H9 (cell line): ENCODE data around the gene NAPA. TPM values are rescaled to one million over a fixed set of nuclear protein-coding genes. Genes with fewer than 3 reads are reported as not detected.
A peak's percentile ranks its signal among the peaks of the same experiment; 100 is the strongest.

Source experiments
- DNase-seq: peaks from one replicate; pipeline ENCODE4 v3.0.0-alpha.2; 2017
- H2AFZ ChIP-seq: one replicate; pipeline ENCODE4 v1.6.1; 2013; ENCODE audit warnings: mild to moderate bottlenecking, low read length, control low read depth, moderate library complexity
- H2AK5ac ChIP-seq: 2 replicates; pipeline ENCODE4 v1.6.1; 2013; ENCODE audit warnings: low read length, control low read depth, mixed read lengths; ENCODE audit not compliant: insufficient read length
- H2BK120ac ChIP-seq: one replicate; pipeline ENCODE4 v1.6.1; 2013; ENCODE audit warnings: low read depth, mild to moderate bottlenecking, low read length, control low read depth, inconsistent platforms; ENCODE audit not compliant: poor library complexity, severe bottlenecking
- H2BK12ac ChIP-seq: 2 replicates; pipeline ENCODE4 v1.6.1; 2013; ENCODE audit warnings: low read length, control low read depth, mixed read lengths, low read depth; ENCODE audit not compliant: insufficient read length
- H2BK15ac ChIP-seq: 2 replicates; pipeline ENCODE4 v1.6.1; 2013; ENCODE audit warnings: low read depth, low read length, control low read depth
- H2BK20ac ChIP-seq: one replicate; pipeline ENCODE4 v1.6.1; 2013; ENCODE audit warnings: low read depth, mild to moderate bottlenecking, low read length, control low read depth, inconsistent platforms; ENCODE audit not compliant: poor library complexity, severe bottlenecking
- H2BK5ac ChIP-seq: 2 replicates; pipeline ENCODE4 v1.6.1; 2013; ENCODE audit warnings: low read length, control low read depth, mixed read lengths; ENCODE audit not compliant: insufficient read length
- H3K14ac ChIP-seq: 2 replicates; pipeline ENCODE4 v1.6.1; 2013; ENCODE audit warnings: low read length, control low read depth; ENCODE audit not compliant: insufficient read depth
- H3K18ac ChIP-seq: 2 replicates; pipeline ENCODE4 v1.6.1; 2013; ENCODE audit warnings: low read depth, mild to moderate bottlenecking, mixed read lengths, low read length, control low read depth; ENCODE audit not compliant: insufficient read length
- H3K23ac ChIP-seq: 2 replicates; pipeline ENCODE4 v1.6.1; 2013; ENCODE audit warnings: low read length, control low read depth, mixed read lengths, low read depth; ENCODE audit not compliant: insufficient read length
- H3K23me2 ChIP-seq: 2 replicates; pipeline ENCODE4 v1.6.1; 2013; ENCODE audit warnings: low read depth, mild to moderate bottlenecking, mixed read lengths, low read length, control low read depth; ENCODE audit not compliant: insufficient read length, poor library complexity, severe bottlenecking
- H3K27ac ChIP-seq: 2 replicates; pipeline ENCODE4 v1.5.1; 2013; ENCODE audit warnings: low read length, control low read depth, mixed read lengths, low read depth; ENCODE audit not compliant: insufficient read length
- H3K27me3 ChIP-seq: 2 replicates; pipeline ENCODE4 v1.6.1; 2013; ENCODE audit warnings: low read length, control low read depth, inconsistent platforms; ENCODE audit not compliant: insufficient read depth
- H3K4ac ChIP-seq: 2 replicates; pipeline ENCODE4 v1.6.1; 2013; ENCODE audit warnings: low read depth, mild to moderate bottlenecking, control low read depth, inconsistent platforms, low read length, moderate library complexity
- H3K4me1 ChIP-seq: 2 replicates; pipeline ENCODE4 v1.6.1; 2013; ENCODE audit warnings: low read length, control low read depth, inconsistent platforms; ENCODE audit not compliant: insufficient read depth
- H3K4me2 ChIP-seq: 2 replicates; pipeline ENCODE4 v1.6.1; 2013; ENCODE audit warnings: low read length, control low read depth, mixed read lengths; ENCODE audit not compliant: insufficient read length, insufficient read depth
- H3K56ac ChIP-seq: 2 replicates; pipeline ENCODE4 v1.6.1; 2013; ENCODE audit warnings: low read depth, mild to moderate bottlenecking, mixed read lengths, low read length, control low read depth; ENCODE audit not compliant: insufficient read length
- H3K79me1 ChIP-seq: 2 replicates; pipeline ENCODE4 v1.6.1; 2013; ENCODE audit warnings: low read depth, mild to moderate bottlenecking, moderate library complexity, low read length, control low read depth, inconsistent platforms; ENCODE audit not compliant: insufficient read depth, poor library complexity, severe bottlenecking
- H3K79me2 ChIP-seq: 2 replicates; pipeline ENCODE4 v1.6.1; 2013; ENCODE audit warnings: low read length, control low read depth, inconsistent platforms; ENCODE audit not compliant: insufficient read depth
- H3K9ac ChIP-seq: 2 replicates; pipeline ENCODE4 v1.6.1; 2013; ENCODE audit warnings: low read length, control low read depth, mixed read lengths; ENCODE audit not compliant: insufficient read length; ENCODE audit errors: extremely low read depth
- H3K9me3 ChIP-seq: one replicate; pipeline ENCODE4 v1.6.1; 2013; ENCODE audit warnings: low read depth, low read length, inconsistent platforms; ENCODE audit not compliant: control insufficient read depth
- H3T11ph ChIP-seq: one replicate; pipeline ENCODE4 v1.6.1; 2013; ENCODE audit warnings: mild to moderate bottlenecking, low read length, control low read depth, inconsistent platforms
- H4K20me1 ChIP-seq: one replicate; pipeline ENCODE4 v1.6.1; 2013; ENCODE audit not compliant: control insufficient read depth, insufficient read length, insufficient read depth
- H4K5ac ChIP-seq: 2 replicates; pipeline ENCODE4 v1.6.1; 2013; ENCODE audit warnings: low read depth, mild to moderate bottlenecking, mixed read lengths, low read length, control low read depth; ENCODE audit not compliant: insufficient read length
- H4K8ac ChIP-seq: replicated peaks from 2 replicates; pipeline ENCODE4 v1.6.1; 2013; ENCODE audit warnings: low read length, control low read depth, mixed read lengths, low read depth; ENCODE audit not compliant: insufficient read length
- H4K91ac ChIP-seq: 2 replicates; pipeline ENCODE4 v1.6.1; 2013; ENCODE audit warnings: low read depth, mild to moderate bottlenecking, moderate library complexity, mixed read lengths, low read length, control low read depth; ENCODE audit not compliant: insufficient read length
- H3K27ac Mint-ChIP-seq, 3 experiments: 2 replicates in 2 of 3; 3 replicates in 1 of 3; pipeline ENCODE4 v1.8.0; 2020 to 2021; ENCODE audit warnings: mixed read lengths in 3 of 3, mild to moderate bottlenecking in 1 of 3, moderate library complexity in 1 of 3
- H3K27me3 Mint-ChIP-seq: 2 replicates; pipeline ENCODE4 v1.8.0; 2021; ENCODE audit warnings: low read depth, mild to moderate bottlenecking, moderate library complexity, mixed read lengths
- H3K36me3 Mint-ChIP-seq, 3 experiments: 2 replicates in 2 of 3; 3 replicates in 1 of 3; pipeline ENCODE4 v1.8.0; 2020 to 2021; ENCODE audit warnings: low read depth in 3 of 3, mixed read lengths in 3 of 3; ENCODE audit not compliant: insufficient read depth in 1 of 3
- H3K4me1 Mint-ChIP-seq, 2 experiments: 2 replicates each; pipeline ENCODE4 v1.8.0; 2020; ENCODE audit warnings: mixed read lengths in 2 of 2
- H3K4me3 Mint-ChIP-seq, 2 experiments: 2 replicates in 1 of 2; 3 replicates in 1 of 2; pipeline ENCODE4 v1.8.0; 2020 to 2021; ENCODE audit warnings: mild to moderate bottlenecking in 2 of 2, mixed read lengths in 2 of 2, moderate library complexity in 1 of 2
- H3K9me3 Mint-ChIP-seq, 2 experiments: 2 replicates in 1 of 2; 3 replicates in 1 of 2; pipeline ENCODE4 v1.8.0; 2020; ENCODE audit warnings: mild to moderate bottlenecking in 2 of 2, mixed read lengths in 2 of 2, moderate library complexity in 1 of 2
- WGBS: extraction: QIAGEN DNeasy Blood & Tissue Kit; methylation state at CpG from one replicate; pipeline ENCODE4 v1.1.7; 2013; ENCODE audit warnings: missing lambda C conversion rate, low lambda C conversion rate, mixed read lengths; ENCODE audit not compliant: insufficient read length; ENCODE audit errors: extremely low coverage; 5-methylcytosine and 5-hydroxymethylcytosine counted together
- total RNA-seq: library from RNA; stranded (reverse); gene quantifications from 2 replicates; pipeline ENCODE4 v1.2.1, GENCODE V29; 2021
- TF ChIP-seq, protein P1 (sequence below): fragments of 200-600 bp; sonication (generic); conservative IDR thresholded peaks from 3 replicates; pipeline ENCODE4 v1.8.0; 2021; ENCODE audit warnings: antibody characterized with exemption, mild to moderate bottlenecking

The NAPA gene
- total RNA-seq, 1 experiment from 2014 or later = 62.8 TPM

DNA sequence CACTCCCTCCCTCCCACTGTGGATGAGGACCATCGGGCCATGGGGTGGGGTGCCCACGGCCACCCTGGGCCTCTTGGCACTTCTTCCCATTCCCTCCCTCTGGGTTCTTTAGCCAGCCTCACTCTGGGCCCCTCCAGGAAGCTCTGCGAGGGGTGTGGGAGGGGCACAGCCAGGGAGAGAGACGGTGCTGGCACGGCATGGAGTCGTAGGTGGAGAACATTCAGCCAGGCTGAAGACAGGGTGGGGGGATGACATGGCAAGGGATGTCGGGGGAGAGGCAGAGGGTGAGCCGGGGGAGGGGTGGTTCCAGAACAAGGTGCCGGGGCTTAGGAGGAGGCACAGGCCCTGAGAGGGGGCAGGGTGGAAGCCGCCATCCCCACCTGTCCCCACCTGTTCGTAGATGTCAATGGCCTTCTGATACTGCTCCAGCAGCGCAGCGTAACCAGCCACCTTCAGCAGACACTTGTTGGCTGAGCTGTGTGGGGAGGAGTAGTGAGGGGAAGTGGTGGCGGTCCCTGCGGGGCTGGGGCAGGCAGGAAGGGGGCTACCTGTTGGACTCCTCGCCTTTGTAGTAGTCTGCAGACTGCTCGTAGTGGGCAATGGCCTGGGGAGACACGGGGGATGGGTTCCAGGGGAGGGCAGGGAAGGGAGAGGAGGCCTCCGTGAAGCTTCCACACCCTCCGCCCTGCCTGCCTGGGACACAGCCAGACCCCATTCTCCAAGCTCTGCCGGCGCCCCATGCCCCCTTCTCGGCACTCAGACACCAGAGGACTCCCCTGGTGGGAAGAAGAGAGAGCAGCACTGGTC is 22.1 kb downstream of the NAPA start:
- H3K4me1 Mint-ChIP-seq = peaks cover 0 to 13% of the 10 kb centered on the region in 2 experiments; a peak in 2 of 4 replicates
- Histone ChIP-seq H3K9ac (no peak overlapping the region), H3K9me3 (no peaks in the 10 kb centered on the region), H4K5ac (no peak overlapping the region), H2BK12ac (no peak overlapping the region), H2BK15ac (no peak overlapping the region), H3K14ac (no peak overlapping the region; the same call in 1 of the 2 replicates), H3K4me1 (no peaks in the 10 kb centered on the region), H2BK120ac (no peak overlapping the region), H4K91ac (no peak overlapping the region), H3K4ac (no peak overlapping the region), H3K23me2 (no peaks in the 10 kb centered on the region), H2BK5ac (no peak overlapping the region), H3K79me2 (no peaks in the 10 kb centered on the region), H3K18ac (no peak overlapping the region), H2AFZ (no peak overlapping the region), H4K20me1 (no peaks in the 10 kb centered on the region), H3K79me1 (no peaks in the 10 kb centered on the region), H3K27me3 (no peaks in the 10 kb centered on the region), H3K27ac (no peak overlapping the region), H3K56ac (no peak overlapping the region), H3T11ph (no peak overlapping the region), H2AK5ac (no peak overlapping the region), H3K4me2 (no peak overlapping the region), H4K8ac (no peak overlapping the region), H3K23ac (no peak overlapping the region), H2BK20ac (no peak overlapping the region)
- peaks cover 9 to 23% (median 13%) of the 10 kb centered on the region in 3 experiments; a peak in 6 of 7 replicates for H3K36me3 Mint-ChIP-seq
- H3K27ac Mint-ChIP-seq = peak overlapping the region in 1 of 3 experiments; percentile 73; a peak in 1 of 7 replicates
- DNase-seq = no peak
- H3K9me3 Mint-ChIP-seq = no peaks in the 10 kb centered on the region
- WGBS = no CpG with 5 or more reads among the region's 23 CpGs
- H3K4me3 Mint-ChIP-seq = no peak overlapping the region
- no peaks in the 10 kb centered on the region for H3K27me3 Mint-ChIP-seq
- TF ChIP-seq, protein P1, sequence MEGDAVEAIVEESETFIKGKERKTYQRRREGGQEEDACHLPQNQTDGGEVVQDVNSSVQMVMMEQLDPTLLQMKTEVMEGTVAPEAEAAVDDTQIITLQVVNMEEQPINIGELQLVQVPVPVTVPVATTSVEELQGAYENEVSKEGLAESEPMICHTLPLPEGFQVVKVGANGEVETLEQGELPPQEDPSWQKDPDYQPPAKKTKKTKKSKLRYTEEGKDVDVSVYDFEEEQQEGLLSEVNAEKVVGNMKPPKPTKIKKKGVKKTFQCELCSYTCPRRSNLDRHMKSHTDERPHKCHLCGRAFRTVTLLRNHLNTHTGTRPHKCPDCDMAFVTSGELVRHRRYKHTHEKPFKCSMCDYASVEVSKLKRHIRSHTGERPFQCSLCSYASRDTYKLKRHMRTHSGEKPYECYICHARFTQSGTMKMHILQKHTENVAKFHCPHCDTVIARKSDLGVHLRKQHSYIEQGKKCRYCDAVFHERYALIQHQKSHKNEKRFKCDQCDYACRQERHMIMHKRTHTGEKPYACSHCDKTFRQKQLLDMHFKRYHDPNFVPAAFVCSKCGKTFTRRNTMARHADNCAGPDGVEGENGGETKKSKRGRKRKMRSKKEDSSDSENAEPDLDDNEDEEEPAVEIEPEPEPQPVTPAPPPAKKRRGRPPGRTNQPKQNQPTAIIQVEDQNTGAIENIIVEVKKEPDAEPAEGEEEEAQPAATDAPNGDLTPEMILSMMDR = no peak
